Lung (tissue), 12 donors: ENCODE results near the gene ACOT7. TPM values are rescaled to one million over a fixed set of nuclear protein-coding genes. Genes with fewer than 3 reads are reported as not detected.

ENCODE experiments used
- ATAC-seq: fragments of 200-7000 bp; cut with Tn5 transposase; one replicate; pipeline ENCODE4 v1.9.1; 2020; ENCODE audit warnings: moderate number of reproducible peaks; ENCODE audit not compliant: insufficient read depth, low FRiP score
- DNase-seq, 3 donors: peaks; one replicate each; pipeline ENCODE4 v3.0.0-alpha.2; 2013 to 2017
- H3K27ac ChIP-seq, 2 donors: one replicate each; pipeline ENCODE4 v1.5.1; 2013; ENCODE audit warnings: mild to moderate bottlenecking in 2 of 2, moderate library complexity in 2 of 2, control low read depth in 1 of 2, inconsistent platforms in 1 of 2, low read depth in 1 of 2, low read length in 1 of 2
- H3K27me3 ChIP-seq, 3 donors: one replicate each; pipeline ENCODE4 v1.5.1; 2013; ENCODE audit warnings: low read length in 2 of 3; ENCODE audit not compliant: control insufficient read depth in 3 of 3, insufficient read depth in 3 of 3
- H3K36me3 ChIP-seq, 4 donors: one replicate each; pipeline ENCODE4 v1.5.1; 2013; ENCODE audit warnings: low read length in 4 of 4, mild to moderate bottlenecking in 1 of 4, moderate library complexity in 1 of 4; ENCODE audit not compliant: control insufficient read depth in 4 of 4, insufficient read depth in 4 of 4
- H3K4me1 ChIP-seq, 5 donors: one replicate each; pipeline ENCODE4 v1.5.1; 2013; ENCODE audit warnings: low read length in 5 of 5, mild to moderate bottlenecking in 2 of 5, moderate library complexity in 1 of 5; ENCODE audit not compliant: control insufficient read depth in 5 of 5, insufficient read depth in 5 of 5
- H3K4me3 ChIP-seq: one replicate; pipeline ENCODE4 v1.5.1; 2013; ENCODE audit warnings: mild to moderate bottlenecking, control low read depth, moderate library complexity
- H3K9ac ChIP-seq, 2 donors: one replicate each; pipeline ENCODE4 v1.5.1; 2013; ENCODE audit warnings: low read length in 2 of 2, control low read depth in 1 of 2; ENCODE audit not compliant: insufficient read depth in 1 of 2
- H3K9me3 ChIP-seq, 4 donors: one replicate each; pipeline ENCODE4 v1.5.1; 2013; ENCODE audit warnings: low read length in 3 of 4, mild to moderate bottlenecking in 1 of 4, moderate library complexity in 1 of 4; ENCODE audit not compliant: control insufficient read depth in 4 of 4, insufficient read depth in 3 of 4
- WGBS, 2 donors: extraction: QIAGEN DNeasy Blood & Tissue Kit; methylation state at CpG; one replicate each; pipeline ENCODE4 v1.1.7; 2013; 5-methylcytosine and 5-hydroxymethylcytosine counted together
- polyA plus RNA-seq, 2 donors: library from polyadenylated mRNA; stranded (reverse); fragments of 200-250 nt; gene quantifications; one replicate each; pipeline ENCODE4 v1.2.1, GENCODE V29; 2013
- total RNA-seq, 2 donors: library from RNA; depleted of rRNA in 1 of 2; stranded (reverse); fragments of >200 nt in 1 of 2; gene quantifications; one replicate each; pipeline ENCODE4 v1.2.1, GENCODE V29; 2014 to 2021
- TF ChIP-seq, protein P1 (sequence below): IDR thresholded peaks from 2 replicates; pipeline ENCODE4 v1.5.1; 2012; ENCODE audit warnings: mild to moderate bottlenecking; ENCODE audit errors: control extremely low read depth, extremely low read depth
- donor health status: control.
- donor health status: control.
- donor health status: Bipolar disorder and iron deficiency.
- donor health status: healthy.
- donor health status: DM: yes; HTN: yes; CAD: no.

The ACOT7 gene
- total and polyA plus RNA-seq, 4 donors, result 8.8 to 37.4 (median 23.1) TPM

DNA sequence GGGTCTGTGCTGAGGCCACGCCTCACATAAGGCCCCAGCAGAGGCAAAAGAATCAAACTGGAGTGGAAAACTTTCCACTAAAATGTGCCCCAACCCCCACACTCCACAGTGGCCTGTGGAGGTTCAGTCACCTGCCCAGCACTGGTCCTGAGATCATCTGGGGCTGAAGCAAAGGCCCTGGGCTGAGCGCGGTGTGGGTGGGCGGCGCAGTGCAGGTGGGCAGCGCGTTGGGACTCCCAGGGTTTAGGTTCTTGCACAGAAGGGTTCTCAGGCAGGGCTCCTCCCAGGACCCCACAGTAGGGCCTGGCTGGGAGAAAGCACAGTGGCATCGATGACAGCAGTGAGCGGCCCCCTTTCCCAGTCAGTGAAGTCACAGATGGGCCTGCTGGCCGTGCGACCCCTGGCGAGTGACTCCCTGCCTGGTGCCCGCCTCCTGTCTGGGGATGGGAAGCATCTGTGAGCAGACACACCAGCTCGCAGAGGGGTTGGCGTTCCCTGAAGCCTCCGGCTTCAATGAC, 118.9 kb downstream of the ACOT7 start:
- no peak for DNase-seq
- H3K9me3 ChIP-seq, result peaks cover 0 to 2% (median 0%) of the 10 kb centered on the region in 4 donors
- TF ChIP-seq, protein P1, sequence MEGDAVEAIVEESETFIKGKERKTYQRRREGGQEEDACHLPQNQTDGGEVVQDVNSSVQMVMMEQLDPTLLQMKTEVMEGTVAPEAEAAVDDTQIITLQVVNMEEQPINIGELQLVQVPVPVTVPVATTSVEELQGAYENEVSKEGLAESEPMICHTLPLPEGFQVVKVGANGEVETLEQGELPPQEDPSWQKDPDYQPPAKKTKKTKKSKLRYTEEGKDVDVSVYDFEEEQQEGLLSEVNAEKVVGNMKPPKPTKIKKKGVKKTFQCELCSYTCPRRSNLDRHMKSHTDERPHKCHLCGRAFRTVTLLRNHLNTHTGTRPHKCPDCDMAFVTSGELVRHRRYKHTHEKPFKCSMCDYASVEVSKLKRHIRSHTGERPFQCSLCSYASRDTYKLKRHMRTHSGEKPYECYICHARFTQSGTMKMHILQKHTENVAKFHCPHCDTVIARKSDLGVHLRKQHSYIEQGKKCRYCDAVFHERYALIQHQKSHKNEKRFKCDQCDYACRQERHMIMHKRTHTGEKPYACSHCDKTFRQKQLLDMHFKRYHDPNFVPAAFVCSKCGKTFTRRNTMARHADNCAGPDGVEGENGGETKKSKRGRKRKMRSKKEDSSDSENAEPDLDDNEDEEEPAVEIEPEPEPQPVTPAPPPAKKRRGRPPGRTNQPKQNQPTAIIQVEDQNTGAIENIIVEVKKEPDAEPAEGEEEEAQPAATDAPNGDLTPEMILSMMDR, result no peak
- no peak overlapping the region for H3K9ac ChIP-seq
- H3K4me3 ChIP-seq, result no peak overlapping the region
- H3K36me3 ChIP-seq, result no peaks in the 10 kb centered on the region
- peaks cover 0 to 43% (median 18%) of the 10 kb centered on the region in 5 donors for H3K4me1 ChIP-seq
- WGBS, 2 donors, result 92 to 95% methylated on average over 16 of the region's 16 CpGs
- no peaks in the 10 kb centered on the region for H3K27me3 ChIP-seq
- no peak overlapping the region for H3K27ac ChIP-seq
- ATAC-seq, result no peak

DNA sequence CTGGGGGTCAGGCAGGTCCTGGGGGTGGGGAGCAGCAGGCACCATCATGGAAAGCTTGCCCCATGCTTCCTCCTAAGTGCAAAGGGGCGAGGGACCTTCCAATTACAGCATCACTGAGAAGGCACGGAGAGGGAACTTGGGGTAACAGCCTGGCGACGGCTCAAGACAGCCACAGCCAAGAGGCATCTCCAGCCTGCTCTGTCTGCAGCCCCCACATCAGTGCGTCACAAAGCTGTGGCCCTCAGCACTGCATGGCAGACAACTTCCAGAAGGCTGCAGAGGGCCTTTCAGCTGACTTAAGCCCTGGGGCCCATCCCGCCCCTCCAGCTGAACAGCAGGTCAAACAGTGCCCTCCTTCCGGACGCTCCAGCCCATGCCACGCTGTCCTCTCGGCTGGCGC, 119.5 kb downstream of the ACOT7 start:
- DNase-seq (no peak), ATAC-seq (no peak)
- 93 to 94% methylated on average over 11 of the region's 11 CpGs for WGBS, 2 donors
- Histone ChIP-seq H3K36me3 (no peaks in the 10 kb centered on the region), H3K9me3 (peaks cover 0 to 2% (median 0%) of the 10 kb centered on the region in 4 donors), H3K4me1 (peaks cover 0 to 47% (median 18%) of the 10 kb centered on the region in 5 donors), H3K27ac (no peak overlapping the region), H3K27me3 (no peaks in the 10 kb centered on the region), H3K4me3 (no peak overlapping the region), H3K9ac (no peak overlapping the region)
- TF ChIP-seq, protein P1, result no peak

DNA sequence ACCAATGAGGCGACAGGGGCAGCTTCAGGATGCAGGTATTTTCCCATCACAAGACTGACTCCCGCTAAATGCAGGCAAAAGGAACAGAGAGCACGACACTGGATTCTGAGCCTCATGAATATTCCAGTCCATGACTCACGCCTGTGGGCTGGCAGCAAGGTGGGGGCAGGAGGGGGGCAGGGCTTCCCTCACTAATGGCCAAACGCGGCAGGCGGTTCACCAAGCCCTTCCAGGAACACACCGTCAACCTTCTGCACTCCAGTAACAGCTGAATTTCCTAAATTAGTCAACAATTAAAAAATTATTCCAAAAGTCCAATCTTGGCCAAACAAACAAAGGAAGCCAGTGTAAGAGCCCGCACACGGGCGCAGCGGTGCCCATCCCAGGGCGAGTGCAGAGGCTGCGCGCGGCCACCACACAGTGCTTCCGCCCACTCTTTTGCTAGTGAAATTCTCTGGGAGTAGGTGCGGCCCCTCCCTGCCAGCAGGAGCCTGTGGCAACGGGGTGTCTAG, 120.1 kb downstream of the ACOT7 start:
- Histone ChIP-seq H3K9ac (no peak overlapping the region), H3K9me3 (peaks cover 0 to 2% (median 0%) of the 10 kb centered on the region in 4 donors), H3K36me3 (no peaks in the 10 kb centered on the region), H3K4me3 (no peak overlapping the region), H3K27ac (no peak overlapping the region), H3K27me3 (no peaks in the 10 kb centered on the region), H3K4me1 (peaks cover 0 to 47% (median 18%) of the 10 kb centered on the region in 5 donors)
- WGBS, 2 donors, result 93 to 94% methylated on average over 19 of the region's 19 CpGs
- ATAC-seq (no peak), DNase-seq (no peak)
- TF ChIP-seq, protein P1, result no peak

DNA sequence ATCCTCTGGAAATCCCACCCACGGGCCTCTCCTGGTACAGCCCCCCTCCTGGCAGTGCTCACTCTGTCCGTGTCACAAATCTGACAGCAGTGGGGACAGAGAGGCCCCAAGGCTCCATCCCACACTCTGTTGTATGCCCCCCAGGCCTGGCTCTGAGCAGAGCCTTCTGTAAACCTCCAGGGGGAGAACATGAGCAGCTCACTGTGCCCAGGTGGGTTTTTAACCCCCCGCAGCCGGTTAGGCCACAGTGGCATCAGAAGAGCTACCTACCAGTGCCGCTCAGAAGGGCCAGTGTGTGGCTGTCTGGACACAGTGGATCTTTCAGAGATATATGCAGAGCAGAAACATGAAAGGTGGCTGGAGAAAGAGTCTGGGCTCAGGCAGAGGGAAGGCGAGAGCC, 120.7 kb downstream of the ACOT7 start:
- ATAC-seq, result no peak
- H3K9me3 ChIP-seq, result peaks cover 0 to 2% (median 0%) of the 10 kb centered on the region in 4 donors
- no peak overlapping the region for H3K9ac ChIP-seq
- 87 to 93% methylated on average over 6 of the region's 6 CpGs for WGBS, 2 donors
- no peak for DNase-seq
- peaks cover 0 to 47% (median 18%) of the 10 kb centered on the region in 5 donors for H3K4me1 ChIP-seq
- no peaks in the 10 kb centered on the region for H3K27me3 ChIP-seq
- H3K4me3 ChIP-seq, result no peak overlapping the region
- TF ChIP-seq, protein P1, result no peak
- H3K36me3 ChIP-seq, result no peaks in the 10 kb centered on the region
- H3K27ac ChIP-seq, result no peak overlapping the region
